Esophagus (tissue), 2 donors: Measurements from ENCODE around the gene PNPLA6. TPM values are rescaled to one million over a fixed set of nuclear protein-coding genes. Genes with fewer than 3 reads are reported as not detected.
"Not testable (repeated sequence)": the region's sequence is repeated elsewhere in the genome, so short reads cannot be mapped to it uniquely, and the experiment has no call there.

Experiments used
- H3K27ac ChIP-seq, 2 donors: one replicate each; pipeline ENCODE4 v1.5.1; 2013; ENCODE audit warnings: low read depth in 2 of 2, mild to moderate bottlenecking in 2 of 2, inconsistent platforms in 1 of 2, low read length in 1 of 2, moderate library complexity in 1 of 2
- H3K27me3 ChIP-seq, 2 donors: one replicate each; pipeline ENCODE4 v1.6.1; 2013; ENCODE audit warnings: low read length in 2 of 2, control low read depth in 1 of 2, mild to moderate bottlenecking in 1 of 2; ENCODE audit not compliant: insufficient read depth in 2 of 2, control insufficient read depth in 1 of 2
- H3K36me3 ChIP-seq, 2 donors: one replicate each; pipeline ENCODE4 v1.6.1; 2013; ENCODE audit warnings: low read length in 1 of 2; ENCODE audit not compliant: control insufficient read depth in 2 of 2, insufficient read depth in 2 of 2
- H3K4me1 ChIP-seq, 2 donors: one replicate each; pipeline ENCODE4 v1.6.1; 2013; ENCODE audit warnings: low read length in 1 of 2; ENCODE audit not compliant: control insufficient read depth in 2 of 2, insufficient read depth in 2 of 2
- H3K4me3 ChIP-seq, 2 donors: one replicate each; pipeline ENCODE4 v1.5.1; 2013; ENCODE audit warnings: low read length in 2 of 2, mild to moderate bottlenecking in 2 of 2, low read depth in 1 of 2, moderate library complexity in 1 of 2
- H3K9me3 ChIP-seq, 2 donors: one replicate each; pipeline ENCODE4 v1.6.1; 2013; ENCODE audit warnings: mild to moderate bottlenecking in 2 of 2, low read depth in 1 of 2, low read length in 1 of 2, moderate library complexity in 1 of 2; ENCODE audit not compliant: control insufficient read depth in 2 of 2, insufficient read depth in 1 of 2
- WGBS, 2 donors: extraction: QIAGEN DNeasy Blood & Tissue Kit; methylation state at CpG; one replicate each; pipeline ENCODE4 v1.1.7; 2013; 5-methylcytosine and 5-hydroxymethylcytosine counted together
- polyA plus RNA-seq, 2 donors: library from polyadenylated mRNA; stranded (reverse); fragments of 200-250 nt; gene quantifications; one replicate each; pipeline ENCODE4 v1.2.3, GENCODE V29; 2013
- donor health status: healthy with polysubstance abuse.
- donor health status: Bipolar disorder and iron deficiency.

Gene PNPLA6
- polyA plus RNA-seq, 2 donors = 27.2 to 47.7 TPM

DNA sequence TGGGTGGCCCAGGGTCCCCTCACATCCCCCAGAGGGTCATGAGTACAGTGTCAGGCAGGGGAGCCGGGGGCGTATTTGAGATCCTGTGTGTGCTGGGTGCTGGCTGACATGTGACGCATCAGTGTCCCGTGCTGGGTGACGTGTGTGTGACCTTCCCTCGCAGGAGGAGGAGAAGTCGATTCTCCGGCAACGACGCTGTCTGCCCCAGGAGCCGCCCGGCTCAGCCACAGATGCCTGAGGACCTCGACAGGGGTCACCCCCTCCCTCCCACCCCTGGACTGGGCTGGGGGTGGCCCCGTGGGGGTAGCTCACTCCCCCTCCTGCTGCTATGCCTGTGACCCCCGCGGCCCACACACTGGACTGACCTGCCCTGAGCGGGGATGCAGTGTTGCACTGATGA lies 25.8 kb downstream of the PNPLA6 start:
- Histone ChIP-seq H3K27me3 (no peaks in the 10 kb centered on the region), H3K4me1 (no peaks in the 10 kb centered on the region), H3K27ac (no peak overlapping the region), H3K36me3 (peaks cover 13 to 27% of the 10 kb centered on the region in 2 donors), H3K9me3 (peaks cover 0 to 2% of the 10 kb centered on the region in 2 donors), H3K4me3 (no peak overlapping the region)
- 85 to 90% methylated on average over 11 to 17 of the region's 17 CpGs for WGBS, 2 donors

DNA sequence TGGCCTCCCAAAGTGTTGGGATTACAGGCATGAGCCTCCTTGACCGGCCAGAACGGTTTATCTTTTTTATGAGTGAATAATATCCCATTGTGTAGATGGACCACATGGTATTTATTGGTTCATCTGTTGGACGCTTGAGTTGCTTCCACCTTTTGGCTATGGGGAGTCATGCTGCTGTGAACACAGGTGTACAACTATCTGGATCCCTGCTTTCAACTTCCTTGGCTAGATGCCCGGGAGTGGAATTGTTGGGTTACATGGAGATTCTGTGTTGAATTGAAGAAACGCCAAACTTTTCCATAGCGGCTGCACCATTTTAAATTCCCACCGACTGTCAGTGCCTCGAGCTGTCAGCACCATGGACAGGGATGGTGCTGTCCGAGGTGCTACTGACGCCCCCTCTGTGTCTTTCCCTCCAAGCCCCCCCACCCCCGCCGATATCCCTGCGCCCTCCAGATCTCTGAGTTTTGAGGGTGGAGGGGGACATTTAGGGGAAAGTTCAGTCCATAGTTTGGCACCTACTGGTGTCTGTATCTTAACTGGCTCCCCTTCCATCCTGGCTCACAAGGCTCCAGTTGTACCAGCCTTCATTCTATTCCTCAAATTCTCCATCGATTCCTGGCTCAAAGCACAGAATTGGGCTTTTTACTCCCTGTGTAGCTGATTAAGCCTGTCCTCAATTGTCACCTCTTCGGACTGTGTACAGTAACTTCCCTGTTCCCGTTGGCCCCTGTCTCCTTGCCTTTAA lies 27.3 kb downstream of the PNPLA6 start:
- Histone ChIP-seq H3K4me1 (no peaks in the 10 kb centered on the region), H3K27me3 (no peaks in the 10 kb centered on the region), H3K27ac (no peak overlapping the region), H3K9me3 (no peaks in the 10 kb centered on the region), H3K4me3 (no peak overlapping the region), H3K36me3 (peaks cover 6 to 15% of the 10 kb centered on the region in 2 donors)
- WGBS, 2 donors = 54 to 56% methylated on average over 15 to 16 of the region's 16 CpGs

GRCh38 chr19:7564866-7565265 lies 29.3 kb downstream of the PNPLA6 start:
- H3K4me1 ChIP-seq = no peaks in the 10 kb centered on the region
- 88 to 93% methylated on average over 4 of the region's 4 CpGs for WGBS, 2 donors
- H3K27ac ChIP-seq = no peak overlapping the region
- no peaks in the 10 kb centered on the region for H3K27me3 ChIP-seq
- H3K4me3 ChIP-seq = no peak overlapping the region
- H3K9me3 ChIP-seq = no peaks in the 10 kb centered on the region
- peaks cover 3 to 6% of the 10 kb centered on the region in 2 donors for H3K36me3 ChIP-seq

DNA sequence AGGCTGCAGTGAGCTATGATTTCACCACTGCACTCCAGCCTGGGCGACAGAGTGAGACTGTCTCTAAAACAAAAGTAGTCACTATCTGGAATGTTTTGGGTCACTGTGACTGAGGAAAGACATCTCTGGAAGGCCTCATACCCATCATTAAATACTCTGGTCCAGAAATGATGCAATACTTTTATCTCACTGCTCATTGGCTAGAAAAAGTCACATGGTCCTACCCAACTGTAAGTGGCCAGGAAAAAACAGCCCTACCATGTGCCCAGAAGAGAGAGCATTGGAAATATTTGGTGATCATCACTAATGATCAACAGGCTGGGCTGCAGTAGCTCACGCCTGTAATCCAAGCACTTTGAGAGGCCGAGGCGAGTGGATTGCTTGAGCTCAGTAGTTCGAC lies 29.8 kb downstream of the PNPLA6 start:
- peaks cover 3% of the 10 kb centered on the region in 2 donors for H3K36me3 ChIP-seq
- 73 to 92% methylated on average over 5 of the region's 5 CpGs for WGBS, 2 donors

DNA sequence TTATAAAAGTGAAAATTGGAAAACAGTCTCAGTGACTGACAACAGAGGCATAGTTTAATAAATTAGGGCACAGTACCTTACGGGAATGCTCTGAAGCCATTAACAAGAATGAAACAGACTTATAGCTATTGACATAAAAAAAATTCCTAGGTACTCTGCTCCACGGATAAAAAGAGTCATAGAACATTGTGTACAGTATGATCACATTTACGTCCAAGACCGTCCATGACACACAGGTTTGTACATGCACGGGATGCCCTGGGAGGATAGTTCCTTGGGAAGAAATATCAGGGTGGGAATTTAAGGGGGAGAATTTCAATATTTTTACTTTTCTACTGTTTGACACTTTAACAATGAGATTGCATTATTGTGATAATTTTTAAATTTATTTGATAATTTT lies 35.2 kb downstream of the PNPLA6 start:
- no peak overlapping the region for H3K27ac ChIP-seq
- H3K9me3 ChIP-seq = no peaks in the 10 kb centered on the region
- WGBS, 2 donors = 45 to 61% methylated on average over 5 of the region's 5 CpGs
- no peaks in the 10 kb centered on the region for H3K4me1 ChIP-seq
- H3K36me3 ChIP-seq = no peaks in the 10 kb centered on the region
- no peaks in the 10 kb centered on the region for H3K27me3 ChIP-seq
- no peak overlapping the region for H3K4me3 ChIP-seq

More for the DNA sequence above, 29.8 kb downstream of the PNPLA6 start:
- H3K4me3 ChIP-seq = no peak overlapping the region
- H3K9me3 ChIP-seq = no peaks in the 10 kb centered on the region
- no peak overlapping the region for H3K27ac ChIP-seq
- no peaks in the 10 kb centered on the region for H3K4me1 ChIP-seq
- H3K27me3 ChIP-seq = no peaks in the 10 kb centered on the region

- WGBS, 2 donors = 66 to 70% methylated on average over 9 of the region's 9 CpGs
- Histone ChIP-seq H3K4me1 (no peaks in the 10 kb centered on the region), H3K36me3 (no peaks in the 10 kb centered on the region), H3K9me3 (no peaks in the 10 kb centered on the region), H3K27me3 (no peaks in the 10 kb centered on the region), H3K27ac (no peak overlapping the region), H3K4me3 (no peak overlapping the region)
Measured at GRCh38 chr19:7575434-7576040, 40.0 kb downstream of the PNPLA6 start.

- H3K4me1 ChIP-seq, H3K27ac ChIP-seq, H3K9me3 ChIP-seq, H3K27me3 ChIP-seq, H3K36me3 ChIP-seq, H3K4me3 ChIP-seq: not testable (repeated sequence)
- WGBS, 2 donors = 92 to 95% methylated on average over 1 of the region's 1 CpG
Measured at GRCh38 chr19:7577422-7577821, 41.9 kb downstream of the PNPLA6 start.

DNA sequence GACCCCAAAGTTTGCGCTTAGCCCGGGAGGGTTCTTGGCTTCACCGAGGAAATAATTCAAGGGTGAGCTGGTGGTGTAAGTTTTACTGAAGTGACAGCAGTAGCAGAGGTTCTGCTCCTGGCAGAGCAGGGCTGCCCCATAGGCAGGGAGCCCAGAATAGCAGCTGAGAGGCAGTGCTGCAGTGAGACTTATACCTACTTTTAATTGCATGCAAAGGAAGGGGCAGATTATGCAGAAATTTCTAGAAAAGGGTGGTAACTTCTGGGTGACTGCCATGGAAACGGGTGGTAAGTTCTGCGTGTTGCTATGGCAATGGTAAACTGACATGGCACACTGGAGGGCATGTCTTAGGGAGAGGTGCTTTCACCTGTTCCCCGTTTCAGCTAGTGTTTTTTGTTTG lies 42.6 kb downstream of the PNPLA6 start:
- H3K4me1 ChIP-seq = no peaks in the 10 kb centered on the region
- H3K9me3 ChIP-seq = no peaks in the 10 kb centered on the region
- no peaks in the 10 kb centered on the region for H3K36me3 ChIP-seq
- WGBS, 2 donors = 56 to 59% methylated on average over 6 of the region's 6 CpGs
- H3K4me3 ChIP-seq = no peak overlapping the region
- no peak overlapping the region for H3K27ac ChIP-seq
- no peaks in the 10 kb centered on the region for H3K27me3 ChIP-seq

DNA sequence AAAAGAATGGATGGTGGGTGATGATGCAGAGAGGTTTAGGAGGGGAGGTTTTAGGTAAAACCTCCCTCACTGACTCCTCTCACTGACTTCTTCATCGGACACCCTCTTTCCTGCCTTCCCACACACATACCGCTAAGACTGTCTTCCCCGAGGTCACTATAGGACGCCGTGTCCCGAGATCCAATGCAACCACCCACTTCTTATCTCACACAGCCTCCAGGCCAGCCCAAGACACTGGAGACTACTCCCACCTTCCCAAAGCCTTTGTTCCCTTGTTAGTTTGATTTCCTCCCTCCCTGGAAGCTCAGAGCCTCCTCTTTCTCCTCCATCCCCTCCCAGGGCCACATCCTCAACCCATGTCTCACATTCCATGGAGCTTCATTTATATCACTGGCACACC lies 43.7 kb downstream of the PNPLA6 start:
- no peaks in the 10 kb centered on the region for H3K4me1 ChIP-seq
- no peaks in the 10 kb centered on the region for H3K27me3 ChIP-seq
- WGBS, 2 donors = 55 to 61% methylated on average over 6 of the region's 6 CpGs
- H3K27ac ChIP-seq = no peak overlapping the region
- no peaks in the 10 kb centered on the region for H3K36me3 ChIP-seq
- no peaks in the 10 kb centered on the region for H3K9me3 ChIP-seq
- no peak overlapping the region for H3K4me3 ChIP-seq

- no peaks in the 10 kb centered on the region for H3K36me3 ChIP-seq
- H3K27me3 ChIP-seq = no peaks in the 10 kb centered on the region
- H3K9me3 ChIP-seq = no peaks in the 10 kb centered on the region
- H3K27ac ChIP-seq = no peak overlapping the region
- 43 to 50% methylated on average over 11 of the region's 11 CpGs for WGBS, 2 donors
- H3K4me3 ChIP-seq = no peak overlapping the region
- no peaks in the 10 kb centered on the region for H3K4me1 ChIP-seq
Measured at GRCh38 chr19:7582446-7582845, 46.9 kb downstream of the PNPLA6 start.
